HG03039 (cell line): ENCODE data around the gene SLC11A1.

Experiments used
- ATAC-seq: cut with Tn5 transposase; IDR thresholded peaks from one replicate; pipeline ENCODE4 v1.9.1; 2021; ENCODE audit warnings: mild to moderate bottlenecking, moderate library complexity; ENCODE audit not compliant: unreplicated experiment

The SLC11A1 gene

GRCh38 chr2:218403810-218404209, 21.7 kb downstream of the SLC11A1 start:
- no peak for ATAC-seq

- no peak for ATAC-seq
Observed at GRCh38 chr2:218404351-218405085, 22.4 kb downstream of the SLC11A1 start.

- no peak for ATAC-seq
Observed at GRCh38 chr2:218405086-218405745, 23.1 kb downstream of the SLC11A1 start.

- peak; percentile 14 for ATAC-seq
Observed at GRCh38 chr2:218405746-218406208, 23.7 kb downstream of the SLC11A1 start.

- ATAC-seq, result peak; percentile 74
Observed at GRCh38 chr2:218406209-218406948, 24.3 kb downstream of the SLC11A1 start.

GRCh38 chr2:218406949-218407618, 25.0 kb downstream of the SLC11A1 start:
- ATAC-seq, result no peak

- no peak for ATAC-seq
Observed at GRCh38 chr2:218407717-218408116, 25.6 kb downstream of the SLC11A1 start.

GRCh38 chr2:218418321-218418716, 36.2 kb downstream of the SLC11A1 start:
- no peak for ATAC-seq

GRCh38 chr2:218418717-218419458, 36.8 kb downstream of the SLC11A1 start, which contains the start of gene VIL1:
Gene VIL1, plus strand, starts transcription at chr2:218419123. Its CDS starts 4,656 bp downstream, at chr2:218423779.
- no peak for ATAC-seq

- no peak for ATAC-seq
Observed at GRCh38 chr2:218419630-218420216, 37.6 kb downstream of the SLC11A1 start.

GRCh38 chr2:218421027-218421426, 39.0 kb downstream of the SLC11A1 start:
- no peak for ATAC-seq

GRCh38 chr2:218422403-218423086, 40.5 kb downstream of the SLC11A1 start:
- ATAC-seq, result no peak

- ATAC-seq, result no peak
Observed at GRCh38 chr2:218423584-218423983, 41.5 kb downstream of the SLC11A1 start.

- no peak for ATAC-seq
Observed at GRCh38 chr2:218425531-218425930, 43.5 kb downstream of the SLC11A1 start.

GRCh38 chr2:218427741-218428140, 45.7 kb downstream of the SLC11A1 start:
- no peak for ATAC-seq

GRCh38 chr2:218428846-218429558, 46.9 kb downstream of the SLC11A1 start:
- ATAC-seq, result no peak

- ATAC-seq, result no peak
Observed at GRCh38 chr2:218429911-218430692, 48.0 kb downstream of the SLC11A1 start.

GRCh38 chr2:218430721-218431120, 48.6 kb downstream of the SLC11A1 start:
- no peak for ATAC-seq
